WERI-Rb-1 (cell line): Measurements from ENCODE around the gene MKI67.
A peak's percentile ranks its signal among the peaks of the same experiment; 100 is the strongest.

Experiments used
- DNase-seq: peaks from one replicate; pipeline ENCODE4 v3.0.0-alpha.2; 2020
- H3K27ac ChIP-seq: fragments of 250-450 bp; sonication (Bioruptor Pico); 2 replicates; pipeline ENCODE4 v1.5.1; 2020; ENCODE audit warnings: mild to moderate bottlenecking, moderate library complexity
- H3K27me3 ChIP-seq: fragments of 250-450 bp; sonication (Bioruptor Pico); 2 replicates; pipeline ENCODE4 v1.5.1; 2021; ENCODE audit warnings: mild to moderate bottlenecking, low read depth, moderate library complexity; ENCODE audit not compliant: insufficient read depth, severe bottlenecking
- H3K36me3 ChIP-seq: fragments of 250-450 bp; sonication (Bioruptor Pico); 2 replicates; pipeline ENCODE4 v1.5.1; 2020; ENCODE audit warnings: mild to moderate bottlenecking, moderate library complexity
- H3K4me3 ChIP-seq: 2 replicates; pipeline ENCODE4 v1.5.1; 2011; ENCODE audit warnings: low read depth, mild to moderate bottlenecking, control low read depth, low read length
- H3K9me3 ChIP-seq: fragments of 250-450 bp; sonication (Bioruptor Pico); 2 replicates; pipeline ENCODE4 v1.5.1; 2021; ENCODE audit warnings: mild to moderate bottlenecking, moderate library complexity; ENCODE audit not compliant: severe bottlenecking
- TF ChIP-seq, protein P1 (sequence below): IDR thresholded peaks from 2 replicates; pipeline ENCODE4 v1.5.1; 2011; ENCODE audit warnings: low read depth, mild to moderate bottlenecking, control low read depth, inconsistent platforms, low read length

MKI67 gene, protein sequence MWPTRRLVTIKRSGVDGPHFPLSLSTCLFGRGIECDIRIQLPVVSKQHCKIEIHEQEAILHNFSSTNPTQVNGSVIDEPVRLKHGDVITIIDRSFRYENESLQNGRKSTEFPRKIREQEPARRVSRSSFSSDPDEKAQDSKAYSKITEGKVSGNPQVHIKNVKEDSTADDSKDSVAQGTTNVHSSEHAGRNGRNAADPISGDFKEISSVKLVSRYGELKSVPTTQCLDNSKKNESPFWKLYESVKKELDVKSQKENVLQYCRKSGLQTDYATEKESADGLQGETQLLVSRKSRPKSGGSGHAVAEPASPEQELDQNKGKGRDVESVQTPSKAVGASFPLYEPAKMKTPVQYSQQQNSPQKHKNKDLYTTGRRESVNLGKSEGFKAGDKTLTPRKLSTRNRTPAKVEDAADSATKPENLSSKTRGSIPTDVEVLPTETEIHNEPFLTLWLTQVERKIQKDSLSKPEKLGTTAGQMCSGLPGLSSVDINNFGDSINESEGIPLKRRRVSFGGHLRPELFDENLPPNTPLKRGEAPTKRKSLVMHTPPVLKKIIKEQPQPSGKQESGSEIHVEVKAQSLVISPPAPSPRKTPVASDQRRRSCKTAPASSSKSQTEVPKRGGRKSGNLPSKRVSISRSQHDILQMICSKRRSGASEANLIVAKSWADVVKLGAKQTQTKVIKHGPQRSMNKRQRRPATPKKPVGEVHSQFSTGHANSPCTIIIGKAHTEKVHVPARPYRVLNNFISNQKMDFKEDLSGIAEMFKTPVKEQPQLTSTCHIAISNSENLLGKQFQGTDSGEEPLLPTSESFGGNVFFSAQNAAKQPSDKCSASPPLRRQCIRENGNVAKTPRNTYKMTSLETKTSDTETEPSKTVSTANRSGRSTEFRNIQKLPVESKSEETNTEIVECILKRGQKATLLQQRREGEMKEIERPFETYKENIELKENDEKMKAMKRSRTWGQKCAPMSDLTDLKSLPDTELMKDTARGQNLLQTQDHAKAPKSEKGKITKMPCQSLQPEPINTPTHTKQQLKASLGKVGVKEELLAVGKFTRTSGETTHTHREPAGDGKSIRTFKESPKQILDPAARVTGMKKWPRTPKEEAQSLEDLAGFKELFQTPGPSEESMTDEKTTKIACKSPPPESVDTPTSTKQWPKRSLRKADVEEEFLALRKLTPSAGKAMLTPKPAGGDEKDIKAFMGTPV (N-terminal part only)

DNA sequence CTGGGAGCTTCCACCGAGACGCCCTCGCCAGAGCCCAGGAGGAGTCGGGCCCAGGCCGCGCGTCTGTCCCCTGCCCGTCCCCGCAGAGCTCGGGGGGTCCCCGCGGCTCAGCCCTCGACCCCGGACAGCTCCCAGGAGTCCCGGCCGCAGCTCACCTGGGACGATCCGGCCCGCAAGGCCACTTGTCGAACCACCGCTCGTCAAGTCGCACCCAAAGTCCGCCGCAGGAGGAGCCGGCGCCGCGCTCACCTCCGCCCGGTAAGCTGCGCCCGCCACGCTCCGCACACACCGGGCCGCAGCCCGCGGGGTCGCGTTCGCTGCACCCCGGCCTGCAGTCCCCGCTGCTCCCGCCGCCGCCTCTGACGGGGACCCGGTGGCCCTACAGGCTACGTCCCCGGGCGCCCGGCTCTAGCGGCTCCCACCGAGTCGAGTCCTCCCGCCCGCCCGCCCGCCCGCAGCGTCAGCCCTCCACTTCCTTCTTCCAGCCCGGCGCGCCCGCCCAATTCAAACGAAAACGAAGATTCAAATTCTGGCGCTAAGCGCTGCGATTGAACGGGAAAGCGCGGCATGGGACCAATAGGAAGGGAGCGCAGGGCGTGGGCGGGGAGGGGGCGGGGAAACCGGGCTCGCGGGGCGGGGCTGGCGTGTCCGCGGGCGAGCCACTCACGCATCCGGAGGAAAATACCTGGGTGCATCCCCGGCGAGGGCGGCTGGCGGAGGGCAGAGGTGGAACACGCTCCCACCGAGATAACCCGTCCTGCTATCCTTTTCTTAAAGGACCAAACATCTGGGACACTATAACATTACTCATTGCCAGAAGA, at the start of gene MKI67:
Gene MKI67 (minus strand): TSS at position 480 of the 821 bp plus-strand sequence. CDS start 756 bp downstream, outside the sequence.
- peak; percentile 93 for DNase-seq
- no peaks in the 10 kb centered on the region for H3K27me3 ChIP-seq
- peak within 1 kb of the TSS; percentile 97 for H3K4me3 ChIP-seq
- H3K27ac ChIP-seq = peak within 1 kb of the TSS; percentile 97
- H3K9me3 ChIP-seq = no peaks in the 10 kb centered on the region
- TF ChIP-seq, protein P1, sequence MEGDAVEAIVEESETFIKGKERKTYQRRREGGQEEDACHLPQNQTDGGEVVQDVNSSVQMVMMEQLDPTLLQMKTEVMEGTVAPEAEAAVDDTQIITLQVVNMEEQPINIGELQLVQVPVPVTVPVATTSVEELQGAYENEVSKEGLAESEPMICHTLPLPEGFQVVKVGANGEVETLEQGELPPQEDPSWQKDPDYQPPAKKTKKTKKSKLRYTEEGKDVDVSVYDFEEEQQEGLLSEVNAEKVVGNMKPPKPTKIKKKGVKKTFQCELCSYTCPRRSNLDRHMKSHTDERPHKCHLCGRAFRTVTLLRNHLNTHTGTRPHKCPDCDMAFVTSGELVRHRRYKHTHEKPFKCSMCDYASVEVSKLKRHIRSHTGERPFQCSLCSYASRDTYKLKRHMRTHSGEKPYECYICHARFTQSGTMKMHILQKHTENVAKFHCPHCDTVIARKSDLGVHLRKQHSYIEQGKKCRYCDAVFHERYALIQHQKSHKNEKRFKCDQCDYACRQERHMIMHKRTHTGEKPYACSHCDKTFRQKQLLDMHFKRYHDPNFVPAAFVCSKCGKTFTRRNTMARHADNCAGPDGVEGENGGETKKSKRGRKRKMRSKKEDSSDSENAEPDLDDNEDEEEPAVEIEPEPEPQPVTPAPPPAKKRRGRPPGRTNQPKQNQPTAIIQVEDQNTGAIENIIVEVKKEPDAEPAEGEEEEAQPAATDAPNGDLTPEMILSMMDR = no peak
- H3K36me3 ChIP-seq = peaks cover 47% of the 10 kb centered on the region

DNA sequence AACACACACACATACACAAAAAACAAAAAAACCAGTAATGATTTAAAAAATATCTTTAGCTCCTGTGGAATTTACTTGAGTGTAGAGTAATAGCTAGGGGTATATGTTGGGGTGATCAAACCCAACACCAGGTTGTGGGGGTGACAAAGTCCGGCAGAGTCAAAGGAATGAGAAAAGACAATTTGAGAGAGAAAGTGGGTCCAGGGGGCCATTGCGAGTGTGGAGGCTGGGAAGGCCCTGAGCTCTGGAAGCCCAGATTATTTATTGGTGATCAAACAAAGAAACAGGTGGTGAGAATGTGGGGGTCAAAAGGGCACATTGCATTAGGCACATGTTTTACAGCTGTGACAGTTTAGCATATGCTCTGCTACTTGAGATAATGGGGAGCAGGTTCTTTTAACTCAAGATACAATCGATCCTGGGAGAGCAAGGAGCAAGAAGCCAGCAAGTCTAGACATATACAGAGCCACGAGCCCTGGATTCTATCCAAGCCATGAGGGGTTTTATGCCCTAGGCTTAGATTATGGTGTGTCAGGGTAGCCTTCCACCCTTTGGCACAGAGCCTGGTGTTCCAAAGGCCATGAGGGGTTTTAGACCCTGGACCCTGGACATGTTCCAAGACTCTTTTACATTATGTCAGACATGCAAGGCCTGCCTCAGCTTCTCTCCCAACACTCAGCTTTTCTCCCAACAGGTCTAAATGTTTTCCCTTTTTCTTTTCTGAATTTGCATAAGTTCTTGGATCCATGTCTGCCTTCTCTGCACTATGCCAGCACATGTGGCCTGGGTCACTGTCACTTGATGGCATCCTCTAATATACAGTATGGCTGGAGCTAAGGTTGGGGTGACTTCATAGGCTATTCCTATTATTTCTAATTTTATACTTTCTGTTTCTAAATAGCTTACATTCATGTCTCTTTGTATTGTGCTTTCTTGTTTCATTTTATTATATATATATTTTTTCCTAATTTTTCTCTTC, 48.6 kb upstream of the MKI67 start:
- DNase-seq = no peak
- peaks cover 3% of the 10 kb centered on the region for H3K27me3 ChIP-seq
- H3K27ac ChIP-seq = no peak overlapping the region
- TF ChIP-seq, protein P1 = no peak
- no peaks in the 10 kb centered on the region for H3K36me3 ChIP-seq
- H3K4me3 ChIP-seq = no peak overlapping the region
- peaks cover 8% of the 10 kb centered on the region for H3K9me3 ChIP-seq

DNA sequence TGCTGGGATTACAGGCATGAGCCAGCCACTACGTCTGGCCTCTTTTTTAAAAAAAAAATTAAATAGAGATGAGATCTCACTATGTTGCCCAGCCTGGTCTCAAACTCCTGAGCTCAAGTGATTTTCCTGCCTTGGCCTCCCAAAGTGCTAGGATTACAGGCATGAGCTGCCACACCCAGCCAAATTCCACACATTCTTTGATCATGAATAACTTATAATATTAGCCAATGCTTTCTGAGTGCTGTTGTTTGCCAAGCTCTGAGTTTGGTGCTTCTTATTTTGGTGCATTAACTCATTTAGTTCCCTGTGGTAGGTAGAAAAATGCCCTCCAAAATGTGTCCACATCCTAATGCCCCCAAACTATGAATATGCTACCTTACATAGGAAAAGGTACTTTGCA, 47.2 kb upstream of the MKI67 start:
- TF ChIP-seq, protein P1 = no peak
- Histone ChIP-seq H3K9me3 (peaks cover 8% of the 10 kb centered on the region), H3K36me3 (no peaks in the 10 kb centered on the region), H3K27me3 (peaks cover 4% of the 10 kb centered on the region), H3K27ac (no peak overlapping the region), H3K4me3 (no peak overlapping the region)
- DNase-seq = no peak

DNA sequence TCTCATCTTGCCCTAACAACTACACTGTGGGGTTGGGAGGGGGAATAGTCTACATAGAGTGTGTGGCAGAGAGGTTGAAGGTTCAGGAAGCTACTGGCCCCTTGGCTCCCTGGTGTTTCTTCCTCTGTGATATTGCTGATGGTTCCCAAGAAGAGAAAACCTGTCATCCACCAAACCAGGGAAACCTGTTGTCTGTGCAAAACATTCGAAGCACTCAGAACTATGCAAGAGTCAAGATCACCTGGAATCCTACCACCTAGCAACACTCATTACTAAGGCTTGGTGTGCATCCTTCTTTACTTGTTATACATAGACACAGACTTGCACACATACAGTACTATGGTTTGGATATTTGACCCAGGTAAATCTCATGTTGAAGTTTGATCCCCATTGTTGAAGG, 46.5 kb upstream of the MKI67 start:
- H3K36me3 ChIP-seq = no peaks in the 10 kb centered on the region
- H3K27ac ChIP-seq = no peak overlapping the region
- DNase-seq = no peak
- no peak overlapping the region for H3K4me3 ChIP-seq
- peaks cover 8% of the 10 kb centered on the region for H3K9me3 ChIP-seq
- H3K27me3 ChIP-seq = peaks cover 4% of the 10 kb centered on the region
- TF ChIP-seq, protein P1 = no peak
